ENCODE results near the gene CMPK2.

CMPK2 gene

DNA sequence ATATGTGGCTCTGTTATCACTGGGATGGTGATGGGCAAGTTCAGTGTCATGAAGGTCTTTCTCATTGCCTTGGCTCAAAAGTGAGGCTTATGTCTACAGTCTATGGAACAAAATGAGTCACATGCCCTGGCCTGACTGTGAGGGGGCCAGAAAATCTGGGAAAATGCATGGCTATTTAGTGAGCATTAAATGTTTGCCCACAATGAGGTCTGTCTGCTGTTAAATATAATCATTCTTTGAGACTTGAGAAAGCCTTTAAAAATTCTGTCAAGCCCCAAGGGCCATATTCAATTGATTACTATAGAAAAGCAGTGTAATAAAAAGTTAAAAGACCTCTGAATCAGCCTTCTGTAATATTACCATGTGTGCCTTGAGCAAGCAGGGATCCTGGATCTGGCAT lies 46.0 kb upstream of the CMPK2 start:
- H3K4me1 ChIP-seq (ENCODE audit: low read depth, poor library complexity, severe bottlenecking) = peaks cover 28% of the 10 kb centered on the region
- H3K9ac ChIP-seq = no peak overlapping the region
- H3K4me3 ChIP-seq (IDR thresholded peaks at IDR 0.05; ENCODE audit: insufficient read depth, low read depth, low read length) = no peak overlapping the region
- no peak overlapping the region for H2AFZ ChIP-seq (ENCODE audit: low read depth)
- no peaks in the 10 kb centered on the region for H3K36me3 ChIP-seq (ENCODE audit: insufficient read depth)
- no peaks in the 10 kb centered on the region for H4K20me1 ChIP-seq (ENCODE audit: insufficient read depth)
- no peak overlapping the region for H3K4me2 ChIP-seq
- TF ChIP-seq, protein P1, sequence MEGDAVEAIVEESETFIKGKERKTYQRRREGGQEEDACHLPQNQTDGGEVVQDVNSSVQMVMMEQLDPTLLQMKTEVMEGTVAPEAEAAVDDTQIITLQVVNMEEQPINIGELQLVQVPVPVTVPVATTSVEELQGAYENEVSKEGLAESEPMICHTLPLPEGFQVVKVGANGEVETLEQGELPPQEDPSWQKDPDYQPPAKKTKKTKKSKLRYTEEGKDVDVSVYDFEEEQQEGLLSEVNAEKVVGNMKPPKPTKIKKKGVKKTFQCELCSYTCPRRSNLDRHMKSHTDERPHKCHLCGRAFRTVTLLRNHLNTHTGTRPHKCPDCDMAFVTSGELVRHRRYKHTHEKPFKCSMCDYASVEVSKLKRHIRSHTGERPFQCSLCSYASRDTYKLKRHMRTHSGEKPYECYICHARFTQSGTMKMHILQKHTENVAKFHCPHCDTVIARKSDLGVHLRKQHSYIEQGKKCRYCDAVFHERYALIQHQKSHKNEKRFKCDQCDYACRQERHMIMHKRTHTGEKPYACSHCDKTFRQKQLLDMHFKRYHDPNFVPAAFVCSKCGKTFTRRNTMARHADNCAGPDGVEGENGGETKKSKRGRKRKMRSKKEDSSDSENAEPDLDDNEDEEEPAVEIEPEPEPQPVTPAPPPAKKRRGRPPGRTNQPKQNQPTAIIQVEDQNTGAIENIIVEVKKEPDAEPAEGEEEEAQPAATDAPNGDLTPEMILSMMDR (conservative IDR thresholded peaks at IDR 0.05; ENCODE audit: low read depth, low read length) = no peak
- H3K27ac ChIP-seq = no peak overlapping the region
- H3K79me2 ChIP-seq (ENCODE audit: insufficient read depth, low read depth) = no peaks in the 10 kb centered on the region
- no peaks in the 10 kb centered on the region for H3K27me3 ChIP-seq (ENCODE audit: insufficient read depth, low read depth)

DNA sequence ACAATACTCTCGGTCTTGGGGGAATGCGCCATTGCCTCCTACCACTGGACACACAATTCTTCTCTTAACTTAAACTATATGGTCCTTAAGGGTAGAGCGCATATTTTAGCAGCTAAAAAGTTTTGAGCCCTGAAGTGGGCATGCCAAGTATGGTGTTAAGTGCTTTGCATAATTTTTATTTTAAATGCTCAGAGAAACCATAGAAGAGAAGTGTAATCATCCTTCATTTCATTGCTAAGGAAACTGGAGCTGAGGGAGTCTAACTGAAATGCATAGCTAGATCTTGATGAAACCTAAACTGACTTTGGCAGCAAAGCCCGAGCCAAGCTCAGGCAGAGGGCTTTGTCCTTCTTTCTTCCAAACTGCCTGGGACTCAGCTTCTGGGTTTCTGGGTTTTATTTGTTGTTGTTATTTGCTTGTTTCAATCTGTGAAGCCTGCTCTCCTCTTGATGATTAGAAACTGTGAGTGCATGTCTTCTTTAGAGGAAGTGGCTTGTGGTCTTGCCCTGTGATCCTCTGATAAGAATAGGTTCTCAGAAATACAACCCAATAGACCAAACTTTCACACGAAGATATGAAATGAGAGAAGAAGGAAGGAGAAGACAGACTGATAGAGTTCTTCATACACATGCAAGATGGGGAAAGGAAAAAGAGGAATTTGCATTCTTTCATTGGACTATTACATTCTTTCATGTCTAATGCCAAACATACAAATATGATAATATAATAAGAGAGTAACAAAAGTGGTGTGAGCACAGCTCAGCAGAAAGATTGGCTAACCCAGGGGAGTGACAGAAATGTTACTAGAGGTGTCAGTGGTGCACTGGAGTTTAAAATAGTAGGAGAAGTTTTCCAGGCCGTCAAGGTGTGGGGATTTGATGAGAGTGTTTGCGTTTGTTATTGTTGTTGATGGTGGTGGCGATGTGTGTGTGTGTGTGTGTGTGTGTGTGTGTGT lies 44.0 kb upstream of the CMPK2 start:
- H3K27ac ChIP-seq = no peak overlapping the region
- no peak overlapping the region for H3K4me3 ChIP-seq (IDR thresholded peaks at IDR 0.05; ENCODE audit: insufficient read depth, low read depth, low read length)
- H3K4me1 ChIP-seq (ENCODE audit: low read depth, poor library complexity, severe bottlenecking) = peaks cover 28% of the 10 kb centered on the region
- no peak overlapping the region for H3K9ac ChIP-seq
- H3K4me2 ChIP-seq = peak overlapping the region; percentile 64; the same call in 1 of the 2 replicates
- no peaks in the 10 kb centered on the region for H4K20me1 ChIP-seq (ENCODE audit: insufficient read depth)
- H2AFZ ChIP-seq (ENCODE audit: low read depth) = no peak overlapping the region
- TF ChIP-seq, protein P1 (conservative IDR thresholded peaks at IDR 0.05; ENCODE audit: low read depth, low read length) = no peak
- H3K36me3 ChIP-seq (ENCODE audit: insufficient read depth) = no peaks in the 10 kb centered on the region
- H3K27me3 ChIP-seq (ENCODE audit: insufficient read depth, low read depth) = no peaks in the 10 kb centered on the region
- no peaks in the 10 kb centered on the region for H3K79me2 ChIP-seq (ENCODE audit: insufficient read depth, low read depth)

DNA sequence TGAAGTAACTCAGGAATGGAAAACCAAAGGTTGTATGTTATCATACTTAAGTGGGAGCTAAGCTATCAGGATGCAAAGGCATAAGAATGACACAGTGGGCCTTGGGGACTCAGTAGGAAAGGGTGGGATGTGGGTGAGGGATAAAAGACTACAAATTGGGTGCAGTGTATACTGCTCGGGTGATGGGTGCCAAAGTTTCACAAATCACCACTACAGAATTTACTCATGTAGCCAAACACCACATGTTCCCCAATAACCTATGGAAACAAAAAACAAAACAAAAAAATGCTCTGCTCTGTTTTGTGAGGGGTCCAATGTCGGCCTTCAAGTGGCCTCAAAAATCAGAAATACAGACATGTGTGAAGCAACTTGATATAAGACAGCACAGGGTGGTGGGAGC lies 42.6 kb upstream of the CMPK2 start:
- Histone ChIP-seq H3K79me2 (ENCODE audit: insufficient read depth, low read depth) (no peaks in the 10 kb centered on the region), H3K36me3 (ENCODE audit: insufficient read depth) (no peaks in the 10 kb centered on the region), H3K4me2 (no peak overlapping the region), H3K4me1 (ENCODE audit: low read depth, poor library complexity, severe bottlenecking) (peaks cover 28% of the 10 kb centered on the region), H4K20me1 (ENCODE audit: insufficient read depth) (no peaks in the 10 kb centered on the region), H2AFZ (ENCODE audit: low read depth) (no peak overlapping the region), H3K27ac (no peak overlapping the region), H3K9ac (no peak overlapping the region), H3K27me3 (ENCODE audit: insufficient read depth, low read depth) (no peaks in the 10 kb centered on the region), H3K4me3 (IDR thresholded peaks at IDR 0.05; ENCODE audit: insufficient read depth, low read depth, low read length) (no peak overlapping the region)
- TF ChIP-seq, protein P1 (conservative IDR thresholded peaks at IDR 0.05; ENCODE audit: low read depth, low read length) = no peak

DNA sequence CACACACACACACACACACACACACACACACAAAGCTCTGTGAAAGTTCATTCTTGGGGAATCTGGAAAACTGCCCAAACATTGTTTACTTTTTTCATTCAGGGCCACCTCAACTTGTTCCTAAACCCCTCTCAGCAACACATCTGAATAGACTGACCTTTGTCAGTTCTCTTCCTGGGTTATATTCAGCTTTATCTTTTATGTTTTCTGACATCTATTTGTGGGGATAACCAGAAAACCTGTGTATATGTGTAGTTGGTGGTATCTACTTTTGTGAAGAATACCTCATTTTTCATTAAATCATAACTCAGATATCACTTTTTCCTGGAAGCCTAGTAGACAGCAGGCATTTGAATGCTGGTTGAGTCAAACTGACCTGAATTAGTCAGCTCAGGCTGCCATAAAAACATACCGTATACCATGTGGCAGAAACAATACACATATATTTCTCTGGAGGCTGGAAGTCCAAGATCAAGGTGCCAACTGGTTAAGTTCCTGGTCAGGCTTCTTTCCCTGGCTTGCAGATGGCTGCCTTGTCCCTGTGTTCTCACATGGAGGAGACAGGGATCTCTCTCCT lies 40.5 kb upstream of the CMPK2 start:
- no peaks in the 10 kb centered on the region for H4K20me1 ChIP-seq (ENCODE audit: insufficient read depth)
- no peak overlapping the region for H3K9ac ChIP-seq
- H3K36me3 ChIP-seq (ENCODE audit: insufficient read depth) = no peaks in the 10 kb centered on the region
- H3K4me3 ChIP-seq (IDR thresholded peaks at IDR 0.05; ENCODE audit: insufficient read depth, low read depth, low read length) = no peak overlapping the region
- no peaks in the 10 kb centered on the region for H3K79me2 ChIP-seq (ENCODE audit: insufficient read depth, low read depth)
- H3K27me3 ChIP-seq (ENCODE audit: insufficient read depth, low read depth) = no peaks in the 10 kb centered on the region
- H3K4me2 ChIP-seq = no peak overlapping the region
- TF ChIP-seq, protein P1 (conservative IDR thresholded peaks at IDR 0.05; ENCODE audit: low read depth, low read length) = no peak
- no peak overlapping the region for H3K27ac ChIP-seq
- H3K4me1 ChIP-seq (ENCODE audit: low read depth, poor library complexity, severe bottlenecking) = peaks cover 28% of the 10 kb centered on the region
- no peak overlapping the region for H2AFZ ChIP-seq (ENCODE audit: low read depth)
